HL-60/S4 treated with retinoic acid at 250 ng/mL for 4 days and 3 days (cell line): ENCODE data around the gene ARHGAP15.
"Not testable (repeated sequence)": the region's sequence is repeated elsewhere in the genome, so short reads cannot be mapped to it uniquely, and the experiment has no call there.

Experiments used
- in situ Hi-C: fragments of 300-500 bp; cut with MboI; formaldehyde crosslinking; loops from 2 replicates; pipeline ENCODE4 v1.7.0; 2022; ENCODE audit warnings: low sequenced_read_pairs

Gene ARHGAP15

DNA sequence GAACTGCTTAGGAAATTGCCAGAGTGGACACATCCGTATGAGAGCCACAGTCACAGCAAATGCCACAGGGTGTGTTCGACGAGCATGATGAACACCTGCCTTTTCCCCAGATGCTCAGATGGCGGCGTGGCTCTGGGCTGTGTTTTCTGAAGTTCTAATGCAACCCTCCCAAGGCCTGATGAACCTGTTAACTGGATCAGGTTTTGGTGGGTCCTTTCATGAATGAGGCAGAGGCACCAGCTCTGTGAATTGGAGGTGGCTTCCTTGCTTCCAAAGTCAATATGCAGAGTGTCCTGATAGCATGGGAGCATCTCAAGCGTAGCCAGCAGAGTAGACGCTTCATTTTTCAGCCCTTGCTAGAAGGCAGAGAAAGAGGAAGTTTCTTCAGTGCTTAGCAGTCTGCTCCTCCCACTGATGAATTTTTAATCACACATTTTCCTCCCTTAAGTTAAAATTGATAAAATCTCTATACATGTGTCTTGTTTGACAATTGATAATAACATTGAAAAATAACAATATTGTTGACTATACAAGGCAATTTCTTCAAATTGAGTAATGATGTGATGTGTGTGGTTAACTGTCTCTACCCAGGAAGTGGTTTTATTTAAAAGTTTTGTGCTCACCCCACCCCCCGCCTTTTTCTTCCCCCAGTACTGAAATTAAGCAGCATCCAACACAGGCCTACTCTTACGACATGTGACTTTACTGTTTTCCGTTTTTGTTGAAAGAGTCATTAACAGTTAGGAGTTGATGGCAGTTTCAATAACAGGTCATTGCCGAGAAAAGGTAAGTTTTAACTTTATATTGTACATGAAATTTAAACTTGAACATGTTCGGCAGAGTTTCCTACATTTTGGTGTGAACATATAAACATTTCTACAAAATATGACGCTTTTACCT is at the start of gene ARHGAP15:
Gene ARHGAP15, plus strand, starts transcription at position 739 of the 900 bp plus-strand sequence.
- in situ Hi-C loops = no loop called here

GRCh38 chr2:143081616-143082015 is 47.6 kb upstream of the ARHGAP15 start:
- in situ Hi-C loops = no loop called here

- in situ Hi-C loops = no loop called here
Observed at GRCh38 chr2:143083636-143084035, 45.6 kb upstream of the ARHGAP15 start.

DNA sequence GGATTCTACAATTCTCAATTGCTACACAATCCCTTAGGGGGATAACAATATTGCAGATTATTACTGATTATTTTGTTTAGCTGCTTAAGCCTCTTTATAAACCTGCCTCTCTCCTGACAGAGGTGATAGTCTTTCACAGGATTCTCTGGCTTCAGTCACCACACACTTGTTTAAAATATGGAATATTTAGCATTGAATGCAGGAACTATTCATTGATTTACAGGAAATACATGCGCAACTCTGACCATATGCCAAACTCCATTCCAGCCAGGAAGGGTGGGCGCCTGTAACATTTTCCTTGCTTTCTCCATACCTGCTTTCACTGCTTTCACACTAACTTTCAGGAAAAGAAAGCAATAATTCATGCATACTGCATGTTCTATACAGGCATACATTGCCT is 44.8 kb upstream of the ARHGAP15 start:
- in situ Hi-C loops = no loop called here

DNA sequence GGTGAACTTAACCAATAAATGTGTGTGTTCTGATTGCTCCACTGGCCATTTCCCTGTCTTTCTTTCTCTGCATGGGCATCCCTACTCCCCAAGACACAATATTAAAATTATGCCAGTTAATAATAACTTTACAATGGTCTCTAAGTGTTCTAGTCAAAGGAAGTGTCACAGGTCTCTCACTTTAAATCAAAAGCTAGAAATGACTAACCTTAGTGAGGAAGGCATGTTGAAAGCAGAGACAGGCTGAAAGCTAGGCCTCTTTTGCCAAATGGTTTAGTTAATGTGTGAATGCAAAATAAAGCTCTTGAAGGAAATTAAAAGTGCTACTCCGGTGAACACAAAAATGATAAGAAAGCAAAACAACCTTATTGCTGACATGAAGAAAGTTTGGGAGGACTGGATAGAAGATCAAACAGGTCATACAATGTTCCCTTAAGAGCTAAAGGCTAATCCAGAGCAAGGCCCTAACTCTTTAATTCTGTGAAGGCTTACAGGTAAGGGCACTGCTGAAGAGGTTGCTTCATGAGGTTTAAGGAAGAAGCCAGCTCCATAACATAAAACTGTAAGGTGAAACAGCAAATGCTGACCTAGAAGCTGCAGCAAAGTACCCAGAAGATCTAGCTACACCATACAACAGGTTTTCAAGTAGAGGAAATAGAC is 44.0 kb upstream of the ARHGAP15 start:
- in situ Hi-C loops = no loop called here

GRCh38 chr2:143087033-143087432 is 42.2 kb upstream of the ARHGAP15 start:
- in situ Hi-C loops = no loop called here

GRCh38 chr2:143088388-143088787 is 40.8 kb upstream of the ARHGAP15 start:
- in situ Hi-C loops = no loop called here

GRCh38 chr2:143089520-143089919 is 39.7 kb upstream of the ARHGAP15 start:
- in situ Hi-C loops = not testable (repeated sequence)

GRCh38 chr2:143110758-143111428 is 18.3 kb upstream of the ARHGAP15 start:
- in situ Hi-C loops = no loop called here

- in situ Hi-C loops = no loop called here
Observed at GRCh38 chr2:143117225-143117624, 12.0 kb upstream of the ARHGAP15 start.

DNA sequence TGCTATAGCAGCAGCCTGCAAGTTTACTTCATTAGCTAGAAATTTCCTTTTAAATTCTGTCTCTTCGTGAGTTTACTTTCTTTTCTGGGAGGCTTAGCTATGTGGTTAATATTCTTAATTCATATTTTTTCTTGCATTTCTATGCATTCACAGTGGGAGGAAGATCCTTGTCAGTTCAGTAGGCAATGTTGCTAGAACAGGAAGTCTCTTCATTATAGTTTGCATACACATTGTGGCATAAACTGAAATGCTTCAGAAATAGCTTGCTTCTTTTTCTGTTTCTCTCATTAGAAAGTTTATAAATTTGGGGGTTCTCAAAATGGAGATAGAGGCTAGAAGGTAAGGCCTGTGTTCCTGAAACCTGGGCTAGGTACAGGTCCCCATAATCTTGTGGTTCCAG is 8.1 kb upstream of the ARHGAP15 start:
- in situ Hi-C loops = no loop called here

DNA sequence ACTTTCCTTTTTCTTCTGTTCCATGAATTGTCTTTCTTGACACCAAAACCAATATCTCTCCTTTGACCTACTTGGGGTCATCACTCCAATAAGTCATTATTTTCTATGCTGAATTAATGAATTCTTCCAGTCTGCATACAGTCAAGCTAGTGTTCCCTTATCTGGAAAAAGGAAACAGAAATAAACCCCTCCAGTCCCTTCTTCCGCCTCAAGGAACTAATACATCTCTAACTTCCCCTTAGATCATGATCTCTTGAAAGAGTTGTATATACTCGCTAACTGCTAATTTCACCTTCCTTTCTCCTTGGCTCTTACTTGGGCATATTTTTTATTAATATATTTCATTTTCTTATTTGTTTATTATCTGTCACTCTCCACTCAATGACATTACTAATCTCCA is 7.3 kb upstream of the ARHGAP15 start:
- in situ Hi-C loops = no loop called here

GRCh38 chr2:143123911-143124310 is 5.3 kb upstream of the ARHGAP15 start:
- in situ Hi-C loops = no loop called here

DNA sequence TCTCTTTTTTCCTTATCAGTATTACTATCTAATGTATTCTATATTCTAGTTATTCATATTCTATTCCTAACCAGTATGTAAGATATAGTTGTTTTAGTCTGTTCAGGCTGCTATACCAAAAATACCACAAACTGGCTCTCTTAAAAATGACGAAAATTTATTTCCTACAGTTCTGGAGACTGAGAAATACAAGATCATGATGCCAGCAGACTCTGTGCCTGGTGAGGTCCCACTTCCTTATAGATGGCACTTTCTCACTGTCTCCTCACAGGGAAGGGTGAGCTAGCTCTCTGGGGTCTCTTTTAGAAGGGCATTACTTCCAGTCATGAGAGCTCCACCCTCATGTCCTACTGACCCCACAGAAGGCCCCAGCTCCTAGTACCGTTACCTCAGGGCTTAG is 4.8 kb upstream of the ARHGAP15 start:
- in situ Hi-C loops = no loop called here

GRCh38 chr2:143125717-143126116 is 3.5 kb upstream of the ARHGAP15 start:
- in situ Hi-C loops = no loop called here

DNA sequence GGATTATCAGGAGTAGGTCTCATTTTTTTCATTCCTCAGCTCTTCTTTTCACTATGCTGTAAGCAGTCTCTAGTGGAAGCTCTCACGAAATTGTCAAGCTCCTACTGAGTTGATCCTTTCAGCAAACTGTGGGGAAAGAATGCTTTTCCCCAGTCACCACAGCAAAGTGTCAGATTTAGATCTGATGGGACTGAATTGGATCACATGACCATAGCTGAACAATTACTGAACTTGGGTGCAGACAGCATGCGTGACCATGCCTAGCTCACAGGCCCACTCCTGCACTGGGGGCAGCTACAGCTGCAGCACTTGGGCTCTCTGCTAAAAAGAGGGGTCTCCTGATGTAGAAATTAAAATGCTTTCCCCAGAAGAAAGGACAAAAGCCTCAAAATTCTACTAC is 3.1 kb downstream of the ARHGAP15 start:
- in situ Hi-C loops = no loop called here

GRCh38 chr2:143133783-143134182 is 4.6 kb downstream of the ARHGAP15 start:
- in situ Hi-C loops = no loop called here

DNA sequence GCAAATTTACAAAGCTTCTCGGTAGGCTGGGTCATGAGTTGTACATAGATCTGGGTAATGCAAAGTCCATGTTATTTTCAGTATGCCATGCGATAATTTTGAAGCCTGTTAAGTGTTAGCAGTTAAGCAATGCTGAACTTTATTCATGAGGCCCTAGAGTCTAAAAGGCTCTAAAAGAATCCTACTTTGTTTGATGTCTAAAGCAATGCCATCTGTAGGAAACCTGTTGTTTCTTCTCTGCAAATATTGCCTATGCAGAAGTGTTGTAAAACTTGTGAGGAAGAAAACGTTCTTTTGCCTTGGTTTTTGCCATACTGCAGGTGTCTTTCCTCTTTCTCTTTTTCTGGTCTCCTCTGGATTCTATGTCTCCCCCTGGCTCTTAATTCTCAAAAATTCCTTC is 9.1 kb downstream of the ARHGAP15 start:
- in situ Hi-C loops = no loop called here

DNA sequence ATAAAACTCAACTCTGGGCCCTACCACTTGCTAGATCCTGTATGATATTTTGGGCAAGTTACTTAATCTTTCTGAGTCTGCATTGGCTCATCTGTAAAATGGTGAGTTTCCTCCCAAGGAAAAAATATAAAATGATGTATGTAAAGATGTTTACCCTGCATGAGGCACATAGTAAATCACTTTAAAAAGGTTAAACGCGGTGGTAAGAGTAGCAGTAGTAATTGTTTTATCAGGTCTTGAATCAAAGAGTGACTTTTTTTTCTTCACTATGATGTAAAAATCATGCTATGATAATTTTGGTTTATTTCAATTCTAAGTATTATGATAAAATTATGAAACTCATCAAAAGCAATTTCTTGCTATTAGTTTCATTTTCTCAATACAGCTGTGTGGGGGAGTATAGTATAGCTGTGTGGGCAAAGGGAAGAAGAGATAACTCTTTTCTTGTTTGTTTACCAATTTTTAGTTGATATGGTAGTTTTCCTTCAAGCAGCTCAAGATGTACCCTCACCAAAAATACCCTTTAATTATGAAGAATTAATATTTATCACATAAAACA is 10.7 kb downstream of the ARHGAP15 start:
- in situ Hi-C loops = no loop called here

DNA sequence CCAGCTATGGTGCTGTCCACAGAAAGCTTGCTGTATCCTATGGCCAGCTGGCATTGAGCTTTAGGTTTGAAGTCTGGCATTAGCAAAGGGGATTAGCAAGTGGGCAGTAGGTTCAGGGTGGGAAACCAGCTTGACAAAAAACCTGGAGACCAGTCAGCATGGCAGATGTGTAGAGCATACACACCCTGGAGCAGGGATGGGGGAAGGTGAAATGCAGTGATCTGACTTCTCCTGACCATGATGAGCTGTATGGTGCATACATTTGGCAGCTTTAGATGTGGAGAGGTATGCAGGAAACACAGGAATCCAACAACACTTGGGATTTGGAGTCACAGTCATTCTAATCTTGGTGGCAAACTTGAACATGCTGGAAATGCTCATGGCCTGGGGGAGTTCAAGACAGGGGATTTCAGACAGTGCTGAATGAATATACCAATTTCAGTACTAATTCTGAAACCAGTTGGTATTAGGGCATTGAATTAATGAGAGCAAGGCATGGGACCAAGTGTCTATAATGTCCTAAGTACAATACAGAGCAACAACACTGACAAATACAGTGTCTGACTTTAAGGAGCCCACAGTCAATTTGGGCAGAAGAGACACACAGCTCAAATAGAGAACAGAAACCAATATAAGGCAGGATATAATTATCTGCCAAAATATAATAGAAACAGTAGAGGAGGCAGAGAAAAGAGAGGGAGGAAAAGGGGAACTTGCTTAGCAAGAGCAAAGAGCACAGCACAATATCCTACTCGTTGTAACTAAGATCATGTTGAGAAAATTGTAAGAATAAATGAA is 11.8 kb downstream of the ARHGAP15 start:
- in situ Hi-C loops = no loop called here

DNA sequence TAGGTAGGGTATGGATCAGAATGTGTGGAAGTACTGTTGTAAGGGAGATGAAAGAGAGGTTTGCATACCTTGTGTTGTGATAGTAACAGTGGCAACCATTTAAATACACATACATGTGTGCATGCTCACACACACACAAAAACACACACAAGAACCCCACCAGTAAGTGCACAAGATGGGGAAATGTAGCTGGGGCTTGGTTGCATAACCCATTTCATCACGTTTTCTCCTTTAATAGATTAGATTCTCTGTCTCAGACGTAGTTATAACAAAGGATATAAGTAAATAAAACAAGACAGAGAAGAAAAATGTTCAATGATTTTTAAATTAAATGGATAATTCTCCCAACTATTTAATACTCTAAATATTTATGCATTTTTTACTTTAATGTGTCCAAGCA is 13.4 kb downstream of the ARHGAP15 start:
- in situ Hi-C loops = no loop called here
